Smooth muscle cell (in vitro differentiated cells): ENCODE results near the gene CDK14. TPM values are rescaled to one million over a fixed set of nuclear protein-coding genes. Genes with fewer than 3 reads are reported as not detected.

Source experiments
- DNase-seq: peaks from one replicate; lab custom pipeline; 2025; ENCODE audit not compliant: unreplicated experiment; lab: John Stamatoyannopoulos, UW
- H2AFZ ChIP-seq: fragments of 200-600 bp; sonication (generic); 2 replicates; pipeline ENCODE4 v1.6.0; 2016; ENCODE audit warnings: antibody characterized with exemption, low read depth, mild to moderate bottlenecking
- H3F3A ChIP-seq: fragments of 200-600 bp; sonication (generic); 2 replicates; pipeline ENCODE4 v1.6.0; 2017; ENCODE audit warnings: antibody characterized with exemption, low read depth
- H3K27ac ChIP-seq: fragments of 200-600 bp; sonication (generic); 2 replicates; pipeline ENCODE4 v1.5.1; 2016; ENCODE audit warnings: low read depth, mild to moderate bottlenecking
- H3K27me3 ChIP-seq: fragments of 200-600 bp; sonication (generic); 2 replicates; pipeline ENCODE4 v1.6.1; 2016; ENCODE audit warnings: low read depth, mild to moderate bottlenecking
- H3K36me3 ChIP-seq: fragments of 200-600 bp; sonication (generic); 2 replicates; pipeline ENCODE4 v1.5.1; 2016; ENCODE audit warnings: low read depth
- H3K4me1 ChIP-seq: fragments of 200-600 bp; sonication (generic); 2 replicates; pipeline ENCODE4 v1.5.1; 2016; ENCODE audit warnings: low read depth
- H3K4me2 ChIP-seq: fragments of 200-600 bp; sonication (generic); 2 replicates; pipeline ENCODE4 v1.6.0; 2016; ENCODE audit warnings: mild to moderate bottlenecking
- H3K4me3 ChIP-seq: fragments of 200-600 bp; sonication (generic); 2 replicates; pipeline ENCODE4 v1.5.1; 2016; ENCODE audit warnings: mild to moderate bottlenecking
- H3K79me2 ChIP-seq: fragments of 200-600 bp; sonication (generic); 2 replicates; pipeline ENCODE4 v1.6.0; 2016; ENCODE audit warnings: low read depth, mild to moderate bottlenecking
- H3K9ac ChIP-seq: fragments of 200-600 bp; sonication (generic); 2 replicates; pipeline ENCODE4 v1.6.0; 2016; ENCODE audit warnings: low read depth
- H3K9me3 ChIP-seq: fragments of 200-600 bp; sonication (generic); replicated peaks from 2 replicates; pipeline ENCODE4 v1.5.1; 2016; ENCODE audit warnings: low read depth
- H4K20me1 ChIP-seq: fragments of 200-600 bp; sonication (generic); 2 replicates; pipeline ENCODE4 v1.6.0; 2016; ENCODE audit warnings: low read depth
- CTCF ChIP-seq: fragments of 200-600 bp; sonication (generic); IDR thresholded peaks from 2 replicates; pipeline ENCODE4 v1.5.1; 2017; ENCODE audit warnings: borderline replicate concordance, mild to moderate bottlenecking, antibody characterized with exemption; ENCODE audit not compliant: insufficient read depth, poor library complexity, severe bottlenecking
- WGBS: methylation state at CpG from one replicate; pipeline ENCODE4 v1.1.7; 2016; ENCODE audit warnings: low lambda C conversion rate; 5-methylcytosine and 5-hydroxymethylcytosine counted together
- polyA plus RNA-seq: library from polyadenylated mRNA; unstranded; fragments of >200 nt; fragmentation: Nextera tagmentation; extraction: Ambion mirVana; gene quantifications from 2 replicates; pipeline ENCODE4 v1.2.1, GENCODE V29; 2016
- total RNA-seq: library from RNA; depleted of rRNA; stranded (reverse); fragments of >200 nt; gene quantifications from 2 replicates; pipeline ENCODE4 v1.2.3, GENCODE V29; 2014

Gene CDK14
- total and polyA plus RNA-seq, 2 experiments from 2014 or later = 4.1 to 5.3 TPM

- TF ChIP-seq CTCF = no peak
- Histone ChIP-seq H4K20me1 (no peaks in the 10 kb centered on the region), H3K79me2 (peaks cover 4% of the 10 kb centered on the region), H3K36me3 (no peaks in the 10 kb centered on the region), H3K4me2 (no peak overlapping the region), H3K9ac (no peak overlapping the region), H3K4me3 (no peak overlapping the region), H3K27ac (no peak overlapping the region), H2AFZ (no peak overlapping the region), H3K27me3 (peaks cover 3% of the 10 kb centered on the region), H3F3A (no peaks in the 10 kb centered on the region), H3K4me1 (peaks cover 5% of the 10 kb centered on the region), H3K9me3 (no peaks in the 10 kb centered on the region)
- WGBS = 100% methylated on average over 1 of the region's 1 CpG
- DNase-seq = no peak
Measured at GRCh38 chr7:90602303-90602702, 6.2 kb downstream of the CDK14 start.

GRCh38 chr7:90603346-90603745 lies 7.2 kb downstream of the CDK14 start:
- Histone ChIP-seq H3K9ac (no peak overlapping the region), H3K9me3 (no peaks in the 10 kb centered on the region), H3K27me3 (peaks cover 3% of the 10 kb centered on the region), H3K4me2 (no peak overlapping the region), H3K4me3 (no peak overlapping the region), H4K20me1 (no peaks in the 10 kb centered on the region), H3F3A (no peaks in the 10 kb centered on the region), H2AFZ (no peak overlapping the region), H3K36me3 (no peaks in the 10 kb centered on the region), H3K27ac (no peak overlapping the region), H3K79me2 (peaks cover 4% of the 10 kb centered on the region), H3K4me1 (no peaks in the 10 kb centered on the region)
- WGBS = 94% methylated on average over 1 of the region's 1 CpG
- no peak for DNase-seq
- no peak for TF ChIP-seq CTCF

- peaks cover 4% of the 10 kb centered on the region for H3K79me2 ChIP-seq
- H3K4me3 ChIP-seq = no peak overlapping the region
- no peaks in the 10 kb centered on the region for H3K9me3 ChIP-seq
- no peak overlapping the region for H3K27ac ChIP-seq
- 96% methylated on average over 5 of the region's 5 CpGs for WGBS
- H2AFZ ChIP-seq = no peak overlapping the region
- no peak for TF ChIP-seq CTCF
- H3K9ac ChIP-seq = no peak overlapping the region
- H3F3A ChIP-seq = no peaks in the 10 kb centered on the region
- H3K4me1 ChIP-seq = no peaks in the 10 kb centered on the region
- no peaks in the 10 kb centered on the region for H3K36me3 ChIP-seq
- H3K27me3 ChIP-seq = peaks cover 3% of the 10 kb centered on the region
- no peaks in the 10 kb centered on the region for H4K20me1 ChIP-seq
- H3K4me2 ChIP-seq = no peak overlapping the region
- DNase-seq = no peak
Measured at GRCh38 chr7:90604383-90604782, 8.3 kb downstream of the CDK14 start.

GRCh38 chr7:90605055-90605454 lies 8.9 kb downstream of the CDK14 start:
- Histone ChIP-seq H3K4me2 (no peak overlapping the region), H3K9me3 (no peaks in the 10 kb centered on the region), H3K4me3 (no peak overlapping the region), H2AFZ (no peak overlapping the region), H3K36me3 (no peaks in the 10 kb centered on the region), H3K79me2 (peaks cover 4% of the 10 kb centered on the region), H3F3A (no peaks in the 10 kb centered on the region), H4K20me1 (no peaks in the 10 kb centered on the region), H3K4me1 (no peaks in the 10 kb centered on the region), H3K27me3 (peaks cover 3% of the 10 kb centered on the region), H3K9ac (no peak overlapping the region), H3K27ac (no peak overlapping the region)
- no peak for DNase-seq
- WGBS = 91% methylated on average over 2 of the region's 2 CpGs
- no peak for TF ChIP-seq CTCF
